GM19463 (cell line): ENCODE measurements around the gene SIX5.
"Not testable (repeated sequence)": the region's sequence is repeated elsewhere in the genome, so short reads cannot be mapped to it uniquely, and the experiment has no call there.

Experiments
- ATAC-seq: cut with Tn5 transposase; IDR thresholded peaks from one replicate; pipeline ENCODE4 v1.9.1; 2021; ENCODE audit warnings: mild to moderate bottlenecking, moderate library complexity; ENCODE audit not compliant: unreplicated experiment

SIX5 gene

DNA sequence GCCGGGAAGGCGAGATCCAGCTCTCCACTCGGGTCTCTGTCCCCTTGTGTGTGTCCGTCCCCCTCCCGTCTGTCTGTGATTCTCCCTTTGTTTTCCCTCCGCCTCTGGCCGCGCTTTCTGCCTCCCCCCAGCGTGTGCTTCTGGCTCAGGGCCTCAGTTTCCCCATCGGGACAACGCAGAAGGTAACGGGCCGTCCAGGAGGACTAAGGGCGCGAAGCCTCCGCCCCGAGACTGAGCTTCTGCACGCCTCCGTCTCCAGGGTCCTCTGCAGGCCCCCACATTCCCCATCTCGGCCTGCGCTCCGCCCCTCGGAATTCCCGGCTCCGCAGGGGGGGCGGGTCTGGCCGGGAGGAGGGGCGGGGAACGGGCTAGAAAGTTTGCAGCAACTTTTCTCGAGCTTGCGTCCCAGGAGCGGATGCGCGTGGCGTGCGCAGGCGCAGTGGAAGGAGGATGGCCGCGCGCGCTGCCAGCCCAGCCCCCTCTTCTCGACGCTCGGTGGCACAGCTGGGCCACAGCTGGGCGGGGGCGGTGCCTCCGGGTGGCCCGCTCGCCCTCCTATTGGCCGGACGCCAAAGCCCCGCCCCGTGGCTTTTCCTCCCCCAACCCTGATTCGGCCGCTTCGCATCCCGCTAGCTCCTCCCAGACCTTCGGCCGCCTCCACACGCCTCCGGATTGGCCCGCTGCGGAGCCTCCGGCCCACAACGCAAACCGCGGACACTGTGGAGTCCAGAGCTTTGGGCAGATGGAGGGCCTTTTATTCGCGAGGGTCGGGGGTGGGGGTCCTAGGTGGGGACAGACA is at the start of gene SIX5:
Gene SIX5 (minus strand): TSS at position 269 of the 799 bp plus-strand sequence. CDS start 408 bp downstream, outside the sequence.
- ATAC-seq, result peak; percentile 59

DNA sequence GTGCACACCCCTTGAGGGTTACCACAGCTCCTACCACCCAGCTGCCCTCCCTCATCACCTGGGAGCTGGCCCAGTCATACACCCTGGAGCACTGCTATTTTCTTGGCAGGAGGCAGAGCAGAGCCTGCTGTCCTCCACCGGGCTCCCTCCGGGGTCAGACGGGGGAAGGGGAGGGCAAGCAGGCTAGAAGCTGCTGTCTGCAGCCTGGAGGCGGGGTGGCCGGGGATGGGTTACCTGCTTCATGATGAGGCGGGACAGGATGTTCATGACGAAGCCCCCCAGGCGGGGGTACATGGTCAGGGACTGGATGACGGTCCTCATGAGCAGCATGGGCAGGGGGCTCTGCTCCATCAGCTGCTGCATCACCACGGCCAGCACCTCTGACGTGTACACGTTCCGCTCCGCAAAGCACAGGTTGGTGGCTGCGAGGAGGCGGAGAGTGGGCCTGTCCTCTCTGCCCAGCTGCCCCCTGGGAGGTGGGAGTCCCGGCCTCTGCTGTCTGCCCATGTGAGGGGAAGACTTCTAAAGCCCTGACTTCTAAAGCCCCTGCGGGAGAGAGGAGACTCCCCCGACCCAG is 48.8 kb upstream of the SIX5 start:
- no peak for ATAC-seq

DNA sequence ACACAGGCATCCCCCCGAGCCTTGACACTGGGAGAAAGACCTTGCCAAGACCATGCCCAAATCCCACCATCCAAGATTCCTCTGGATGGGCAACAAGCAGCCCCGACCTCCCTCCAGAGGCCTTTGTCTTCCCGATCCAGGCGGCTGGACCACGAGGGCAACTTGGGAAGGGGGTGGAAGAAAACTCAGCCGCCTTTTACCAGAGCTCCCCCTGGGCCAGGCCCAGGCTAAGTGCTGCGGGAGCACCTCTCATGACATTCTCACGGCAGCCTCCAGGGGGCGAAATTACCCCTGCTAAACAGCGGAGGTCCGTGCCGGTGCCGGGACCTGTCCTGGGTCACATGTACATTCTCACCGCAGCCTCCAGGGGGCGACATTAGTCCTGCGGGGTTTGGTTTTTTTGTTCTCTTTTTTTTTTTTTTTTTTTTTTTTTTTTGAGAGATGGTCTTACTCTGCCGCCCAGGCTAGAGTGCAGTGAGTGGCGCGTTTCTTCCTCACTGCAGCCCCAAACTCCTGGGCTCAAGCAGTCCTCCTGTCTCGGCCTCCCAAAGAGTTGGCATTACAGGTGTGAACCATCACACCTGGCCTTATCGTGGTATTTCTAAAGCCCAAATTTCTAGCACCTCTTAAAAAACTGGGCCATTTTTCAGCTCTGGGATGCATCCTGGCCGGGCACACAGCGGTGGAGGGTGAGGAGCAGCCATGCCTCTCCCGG is 48.1 kb upstream of the SIX5 start:
- ATAC-seq, result peak; percentile 92

GRCh38 chr19:45816236-45817009 is 47.4 kb upstream of the SIX5 start:
- no peak for ATAC-seq

DNA sequence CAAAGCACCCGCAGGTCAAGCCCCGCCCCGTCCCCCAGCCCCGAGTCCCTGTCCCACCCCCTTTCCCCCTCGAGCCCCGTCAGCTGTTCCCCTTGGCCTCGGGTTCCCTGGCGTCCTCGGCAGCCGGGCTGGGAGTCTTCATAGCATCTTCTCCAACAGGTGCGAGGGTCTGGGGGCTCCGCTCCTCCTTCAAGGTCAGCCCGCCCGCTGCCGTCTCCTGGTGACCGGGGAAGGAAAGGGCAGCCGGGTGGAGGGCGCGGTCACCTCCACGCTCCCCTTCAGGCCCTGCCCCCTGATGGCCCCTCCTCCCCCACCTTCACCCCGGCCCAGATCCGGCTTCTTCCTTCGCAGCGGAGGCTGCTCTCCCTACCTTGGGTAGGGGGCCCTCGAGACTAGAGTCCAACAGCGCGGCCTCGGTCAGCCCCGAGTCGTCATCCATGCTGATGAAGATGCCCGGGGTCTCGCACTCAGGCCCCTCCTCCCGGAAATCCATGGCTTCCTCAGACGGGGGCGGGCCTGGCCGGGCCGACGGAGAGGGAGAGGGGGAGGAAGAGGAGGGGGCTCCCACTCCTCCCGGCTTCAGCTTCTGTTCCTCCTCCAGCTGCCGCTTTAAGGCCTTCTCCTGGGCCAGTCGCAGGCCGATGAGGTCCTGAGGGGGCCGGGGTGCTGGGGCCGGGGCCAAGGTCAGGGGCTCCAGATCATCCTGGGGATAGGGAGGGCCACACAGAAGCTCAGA is 46.6 kb upstream of the SIX5 start:
- no peak for ATAC-seq

GRCh38 chr19:45814851-45815480 is 45.9 kb upstream of the SIX5 start, which contains the start of gene RSPH6A:
TSS of gene RSPH6A (minus strand) at chr19:45815308. CDS start at chr19:45815176, 132 bp downstream.
- ATAC-seq, result no peak

DNA sequence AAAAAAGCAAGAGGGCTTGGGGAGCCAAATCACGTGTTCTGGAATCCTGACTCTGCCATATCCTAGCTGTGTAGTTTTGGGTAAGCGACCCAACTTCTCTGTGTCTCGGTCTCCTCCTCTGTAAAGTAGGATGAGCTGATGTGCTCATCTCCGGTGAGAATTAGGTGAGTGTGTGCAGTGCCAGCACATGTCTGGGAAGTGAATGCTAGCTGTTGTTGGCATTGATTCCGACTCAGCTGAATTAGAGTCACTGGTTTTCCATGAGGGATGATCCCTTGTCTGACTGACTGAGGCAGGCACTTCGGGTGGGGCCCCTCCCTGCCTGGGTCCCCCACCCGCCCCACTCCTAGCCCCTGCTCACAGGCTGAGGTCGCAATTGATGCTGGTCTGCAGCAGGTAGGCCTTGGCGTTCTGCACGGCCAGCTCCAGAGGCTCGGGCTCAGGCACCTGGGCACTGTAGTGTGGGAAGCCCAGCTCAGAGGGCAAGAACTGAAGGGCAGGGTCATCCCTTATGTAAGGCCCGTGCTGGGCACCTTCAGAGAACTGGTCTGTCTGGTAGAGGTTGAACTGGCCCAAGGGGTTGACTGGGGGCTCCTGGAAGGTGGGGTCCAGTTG is 45.2 kb upstream of the SIX5 start:
- ATAC-seq, result no peak

- no peak for ATAC-seq
Measured at GRCh38 chr19:45812297-45812696, 43.2 kb upstream of the SIX5 start.

DNA sequence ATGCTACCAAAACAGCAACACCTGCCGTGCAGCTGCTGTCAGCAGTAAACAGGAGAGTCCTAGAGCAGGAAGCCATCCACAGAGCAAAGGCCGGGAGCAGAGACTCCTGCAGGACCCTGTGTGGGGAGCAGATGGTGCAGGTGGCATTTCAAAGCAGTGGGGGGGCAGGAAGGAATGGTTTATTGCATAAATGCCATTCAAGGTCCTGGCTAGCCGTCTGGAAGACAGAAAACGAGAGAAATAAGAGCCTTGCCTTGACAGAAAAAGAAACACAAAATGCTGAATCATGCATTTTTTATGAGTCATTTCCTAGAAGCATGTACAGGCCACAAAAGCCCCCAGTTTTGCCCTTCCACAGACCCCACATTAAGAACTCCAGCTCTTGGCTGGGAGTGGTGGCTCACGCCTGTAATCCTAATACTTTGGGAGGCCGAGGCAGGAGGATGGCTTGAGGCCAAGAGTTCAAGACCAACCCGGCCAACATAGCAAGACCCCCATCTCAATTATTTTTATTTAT is 40.6 kb upstream of the SIX5 start:
- no peak for ATAC-seq

DNA sequence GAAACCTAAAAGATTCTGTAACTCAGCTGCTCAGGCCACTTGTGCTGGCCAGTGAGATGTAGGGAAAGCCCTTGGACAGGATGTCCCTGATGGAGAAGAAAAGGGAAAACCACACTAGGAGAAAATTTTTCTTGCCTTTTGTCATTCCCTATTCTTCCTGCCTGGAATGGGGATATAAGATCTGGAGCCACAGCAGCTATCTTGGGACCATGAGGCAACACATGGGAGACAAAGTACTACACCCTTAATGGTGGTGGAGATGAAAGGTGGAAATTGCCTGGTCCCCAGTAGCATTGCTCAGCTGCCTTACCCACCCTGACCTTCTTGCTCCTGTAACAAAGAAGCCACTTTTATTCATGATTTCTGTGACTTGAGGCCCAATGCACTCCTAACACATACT is 36.7 kb upstream of the SIX5 start:
- no peak for ATAC-seq

GRCh38 chr19:45804959-45805230 is 35.8 kb upstream of the SIX5 start:
- ATAC-seq, result no peak

GRCh38 chr19:45804140-45804958 is 35.3 kb upstream of the SIX5 start:
- no peak for ATAC-seq

DNA sequence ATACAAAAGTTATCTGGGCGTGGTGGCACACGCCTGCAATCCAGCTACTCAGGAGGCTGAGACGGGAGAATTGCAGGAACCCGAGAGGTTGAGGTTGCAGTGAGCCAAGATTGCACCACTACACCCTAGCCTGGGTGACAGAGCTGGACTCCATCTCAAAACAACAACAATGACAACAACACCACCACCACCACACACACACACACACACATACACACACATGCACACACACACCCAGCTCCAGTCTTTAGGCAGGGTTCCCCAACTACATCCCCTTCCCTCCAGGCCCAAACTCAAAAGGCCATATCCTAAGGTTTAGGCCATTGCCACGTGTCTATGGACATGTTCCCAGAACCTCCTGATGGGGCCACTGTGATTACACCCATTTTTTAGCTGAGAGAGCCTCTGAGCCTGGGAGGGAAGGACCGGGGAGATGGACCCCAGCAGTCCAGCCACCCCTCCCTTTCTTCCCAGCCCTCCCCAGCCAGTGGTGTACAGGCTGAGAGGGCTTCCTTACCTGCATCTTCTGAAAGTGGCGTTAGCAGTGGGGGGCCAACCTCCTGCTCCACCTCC is 32.6 kb upstream of the SIX5 start:
- ATAC-seq, result no peak

DNA sequence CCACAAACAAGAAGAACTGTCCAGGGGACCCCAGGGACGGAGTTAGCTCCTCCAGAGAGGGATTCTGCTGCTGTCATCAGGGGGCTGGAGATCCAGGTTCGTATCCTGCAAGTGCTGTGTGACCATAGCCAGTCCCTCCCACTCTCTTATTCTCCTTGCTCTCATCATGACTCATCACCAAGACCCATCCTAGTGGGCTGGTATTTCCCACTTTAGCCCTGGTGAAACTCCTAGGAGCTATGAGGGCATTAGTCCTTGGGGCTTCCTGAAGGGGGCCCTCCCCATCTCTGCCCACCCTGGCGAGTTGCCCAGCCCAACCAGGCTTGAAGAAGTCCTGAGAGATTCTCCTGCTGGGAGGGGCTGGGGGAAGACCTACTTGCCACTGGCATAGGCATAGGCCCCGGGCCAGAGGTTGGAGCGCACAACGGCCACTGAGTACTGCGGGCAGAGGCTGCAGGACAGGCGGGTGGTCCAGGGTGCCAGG is 31.1 kb upstream of the SIX5 start:
- ATAC-seq, result no peak

DNA sequence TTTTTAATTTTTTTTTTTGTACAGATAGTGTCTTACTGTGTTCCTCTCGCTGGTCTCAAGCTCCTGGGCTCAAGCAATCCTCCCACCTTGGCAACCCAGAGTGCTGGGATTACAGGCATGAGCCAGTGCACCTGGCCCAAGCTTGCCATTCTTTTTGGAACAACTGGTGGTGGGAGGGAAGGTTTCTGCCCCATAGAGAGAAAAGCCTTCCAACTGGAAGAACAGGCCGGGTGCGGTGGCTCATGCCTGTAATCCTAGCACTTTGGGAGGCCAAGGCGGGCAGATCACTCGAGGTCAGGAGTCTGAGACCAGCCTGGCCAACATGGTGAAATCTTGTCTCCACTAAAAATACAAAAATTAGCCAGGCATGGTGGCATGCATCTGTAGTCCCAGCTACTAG is 30.5 kb upstream of the SIX5 start:
- not testable (repeated sequence) for ATAC-seq

- ATAC-seq, result no peak
Measured at GRCh38 chr19:45798995-45799517, 30.0 kb upstream of the SIX5 start.

GRCh38 chr19:45794627-45795026 is 25.6 kb upstream of the SIX5 start:
- no peak for ATAC-seq

- ATAC-seq, result no peak
Measured at GRCh38 chr19:45793876-45794275, 24.8 kb upstream of the SIX5 start.
